HS-5 (cell line): ENCODE results near the gene MON1B.

Source experiments
- DNase-seq: peaks from one replicate; pipeline ENCODE4 v3.0.0-alpha.2; 2012; ENCODE audit warnings: low read depth

The MON1B gene

DNA sequence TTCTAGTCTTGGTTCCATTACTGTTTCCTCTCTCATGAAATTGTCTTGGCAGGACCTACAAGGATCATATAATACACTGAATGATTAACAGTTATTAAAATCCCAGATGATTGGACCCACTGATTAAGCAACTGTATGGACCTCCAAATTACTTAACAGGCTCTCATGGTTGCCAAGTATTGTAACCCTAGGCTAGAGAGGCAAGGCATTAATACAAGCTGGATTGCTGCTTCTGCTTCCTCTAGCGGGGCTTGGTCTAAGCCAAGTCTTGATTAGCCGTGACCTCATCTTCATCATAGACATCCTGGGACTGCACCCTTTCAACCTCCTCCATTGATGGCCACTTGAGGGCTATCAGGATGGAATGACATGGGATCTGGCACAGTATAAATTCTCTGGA lies 55.2 kb downstream of the MON1B start:
- DNase-seq: no peak

DNA sequence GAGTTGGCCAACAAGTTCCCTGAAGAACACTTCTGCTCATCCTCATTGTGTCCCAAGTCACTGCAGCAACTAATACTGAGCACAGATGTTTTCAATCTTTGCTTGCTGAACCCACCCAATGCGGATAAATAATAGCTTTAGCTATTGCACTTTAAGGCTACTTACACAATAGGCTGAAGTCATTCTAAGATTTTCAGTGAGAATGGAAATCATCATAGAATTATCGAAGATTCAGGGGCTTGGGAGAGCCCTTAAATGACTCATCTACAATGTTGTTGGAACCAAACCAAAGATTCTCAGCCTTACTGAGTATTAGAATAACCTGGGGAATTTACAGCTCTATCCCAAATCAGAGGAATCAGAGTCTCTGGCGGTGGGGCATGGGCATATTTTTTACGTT lies 59.4 kb downstream of the MON1B start:
- peak; percentile 29 for DNase-seq
